GM21390 (cell line): ENCODE measurements around the gene PKD2.

Experiments
- ATAC-seq: cut with Tn5 transposase; IDR thresholded peaks from one replicate; pipeline ENCODE4 v1.9.1; 2021; ENCODE audit not compliant: unreplicated experiment

PKD2 gene

GRCh38 chr4:88007304-88008121, at the start of gene PKD2:
TSS of gene PKD2 (plus strand) at chr4:88007635. CDS start at chr4:88007734, 99 bp downstream.
- peak; percentile 89 for ATAC-seq

DNA sequence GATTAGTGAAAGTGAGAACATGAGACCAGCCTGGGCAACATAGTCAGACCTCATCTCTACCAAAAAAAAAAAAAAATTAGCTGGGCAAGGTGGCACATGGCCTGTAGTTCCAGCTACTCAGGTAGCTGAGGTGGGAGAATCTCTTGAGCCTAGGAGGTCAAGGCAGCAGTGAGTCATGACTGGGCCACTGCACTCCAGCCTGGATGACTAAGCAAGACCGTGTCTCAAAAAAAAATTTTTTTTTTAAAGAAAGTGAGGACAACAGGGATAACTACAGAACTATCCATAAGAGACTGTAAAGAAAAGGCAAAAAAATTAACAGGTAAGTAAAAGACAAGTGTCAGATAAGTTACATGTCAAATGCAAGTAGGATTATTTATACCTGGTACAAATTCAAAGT, 45.4 kb upstream of the PKD2 start:
- no peak for ATAC-seq

GRCh38 chr4:87962398-87963146, 44.9 kb upstream of the PKD2 start:
- ATAC-seq = no peak

DNA sequence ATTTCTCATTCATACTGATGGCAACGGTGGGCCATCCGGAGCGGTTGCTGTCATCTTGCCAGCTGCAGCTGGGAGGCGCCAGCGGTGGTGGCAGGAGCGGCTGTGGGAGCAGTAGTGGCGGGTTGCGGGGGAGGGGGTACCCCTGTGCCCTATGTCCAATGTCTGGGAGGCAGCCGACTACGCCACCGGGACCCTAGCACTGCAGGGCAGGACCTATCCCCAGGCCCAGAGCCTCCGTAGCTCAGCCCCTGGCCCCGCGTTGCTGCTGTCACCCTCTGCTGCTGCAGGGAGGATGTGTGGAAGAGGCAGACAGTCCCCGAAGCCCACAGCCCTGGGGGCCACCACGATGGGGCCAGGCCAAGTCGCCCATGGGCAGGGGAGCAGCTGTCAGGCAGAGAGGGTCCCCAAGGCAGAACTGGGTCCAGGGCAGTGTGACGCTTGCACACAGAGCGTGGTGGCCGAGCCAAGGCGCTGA, 41.9 kb upstream of the PKD2 start:
- ATAC-seq = no peak

- no peak for ATAC-seq
Observed at GRCh38 chr4:87966095-87966496, 41.3 kb upstream of the PKD2 start.

DNA sequence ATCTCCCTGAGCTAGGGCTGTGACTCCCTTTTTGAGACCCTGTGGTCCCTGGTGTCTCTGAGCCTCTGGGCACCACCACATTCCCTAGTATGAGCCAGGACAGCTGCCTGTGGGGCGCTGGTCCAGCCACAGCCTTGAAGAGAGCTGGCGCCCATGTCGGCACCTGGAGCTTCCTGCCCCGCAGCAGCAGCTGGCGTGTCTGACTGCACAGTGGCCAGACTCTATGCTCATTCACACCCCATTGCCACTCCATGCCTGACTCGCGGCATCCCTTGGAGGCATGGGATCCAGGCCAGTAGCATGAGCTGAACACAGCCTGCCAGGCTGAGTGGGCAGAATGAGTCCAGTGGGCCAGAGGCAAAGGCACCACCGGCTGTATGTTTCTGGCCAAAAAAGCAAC, 40.2 kb upstream of the PKD2 start:
- ATAC-seq = no peak

DNA sequence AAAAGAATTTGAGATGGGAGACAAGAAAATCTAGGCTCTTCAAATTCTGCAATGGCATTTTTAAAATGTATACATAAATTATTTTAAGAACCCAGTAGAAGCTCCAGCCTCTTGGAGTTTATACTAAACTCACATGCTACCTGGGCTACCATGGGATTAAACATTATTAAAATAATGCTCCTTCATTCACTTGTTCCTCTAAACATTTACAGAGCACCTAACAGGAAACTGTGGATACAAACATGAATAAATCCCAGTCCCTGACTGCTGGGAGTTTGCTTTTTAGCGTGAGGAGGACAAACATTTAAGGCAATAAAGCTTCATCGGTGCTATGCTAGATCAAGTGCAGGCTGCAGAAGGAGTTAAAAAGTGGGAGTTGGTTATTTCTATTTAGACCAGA, 37.3 kb upstream of the PKD2 start:
- ATAC-seq = no peak

GRCh38 chr4:87971866-87972265, 35.6 kb upstream of the PKD2 start:
- ATAC-seq = no peak

- ATAC-seq = peak; percentile 73
Observed at GRCh38 chr4:87973283-87974169, 33.9 kb upstream of the PKD2 start.

DNA sequence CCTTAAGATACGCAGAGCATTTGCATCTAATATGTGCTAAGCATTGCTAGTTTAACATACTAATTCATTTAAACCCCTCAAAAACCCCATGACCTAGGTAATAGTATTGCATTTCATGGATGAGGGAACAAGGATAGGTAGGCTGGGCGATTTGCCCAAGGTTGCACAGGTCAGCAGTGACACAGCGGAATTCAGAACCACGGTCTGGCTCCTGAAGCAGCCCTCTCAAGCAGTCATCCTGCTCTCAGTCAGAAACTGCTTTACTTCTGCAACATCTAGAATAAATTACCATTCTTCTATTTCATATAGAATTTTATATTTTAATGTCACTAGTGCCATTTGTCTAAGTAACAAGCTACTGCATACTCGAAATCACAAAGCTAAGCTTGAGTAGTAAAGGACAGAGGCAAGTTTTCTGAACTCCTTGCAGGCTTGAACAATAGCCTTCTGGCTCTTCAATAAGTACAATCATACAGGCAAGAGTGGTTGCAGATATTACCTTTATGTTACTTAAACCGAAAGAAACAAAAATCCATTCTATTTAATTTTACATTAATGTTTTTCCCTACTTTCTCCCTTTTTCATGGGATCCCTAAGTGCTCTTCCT, 32.5 kb upstream of the PKD2 start:
- ATAC-seq = no peak

DNA sequence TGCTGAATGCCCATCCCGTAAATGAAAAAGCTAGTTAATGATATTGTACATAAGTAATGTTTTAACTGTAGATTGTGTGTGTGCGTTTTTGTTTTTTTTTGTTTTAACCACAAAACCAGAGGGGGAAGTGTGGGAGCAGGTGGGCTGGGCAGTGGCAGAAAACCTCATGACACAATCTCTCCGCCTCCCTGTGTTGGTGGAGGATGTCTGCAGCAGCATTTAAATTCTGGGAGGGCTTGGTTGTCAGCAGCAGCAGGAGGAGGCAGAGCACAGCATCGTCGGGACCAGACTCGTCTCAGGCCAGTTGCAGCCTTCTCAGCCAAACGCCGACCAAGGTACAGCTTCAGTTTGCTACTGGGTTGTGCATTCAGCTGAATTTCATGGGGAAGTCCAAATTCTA, 32.0 kb upstream of the PKD2 start, which contains the start of gene SPP1:
SPP1 (plus strand) TSS at position 249 of the 400 bp plus-strand sequence. CDS start 1,182 bp downstream, outside the sequence.
- no peak for ATAC-seq

DNA sequence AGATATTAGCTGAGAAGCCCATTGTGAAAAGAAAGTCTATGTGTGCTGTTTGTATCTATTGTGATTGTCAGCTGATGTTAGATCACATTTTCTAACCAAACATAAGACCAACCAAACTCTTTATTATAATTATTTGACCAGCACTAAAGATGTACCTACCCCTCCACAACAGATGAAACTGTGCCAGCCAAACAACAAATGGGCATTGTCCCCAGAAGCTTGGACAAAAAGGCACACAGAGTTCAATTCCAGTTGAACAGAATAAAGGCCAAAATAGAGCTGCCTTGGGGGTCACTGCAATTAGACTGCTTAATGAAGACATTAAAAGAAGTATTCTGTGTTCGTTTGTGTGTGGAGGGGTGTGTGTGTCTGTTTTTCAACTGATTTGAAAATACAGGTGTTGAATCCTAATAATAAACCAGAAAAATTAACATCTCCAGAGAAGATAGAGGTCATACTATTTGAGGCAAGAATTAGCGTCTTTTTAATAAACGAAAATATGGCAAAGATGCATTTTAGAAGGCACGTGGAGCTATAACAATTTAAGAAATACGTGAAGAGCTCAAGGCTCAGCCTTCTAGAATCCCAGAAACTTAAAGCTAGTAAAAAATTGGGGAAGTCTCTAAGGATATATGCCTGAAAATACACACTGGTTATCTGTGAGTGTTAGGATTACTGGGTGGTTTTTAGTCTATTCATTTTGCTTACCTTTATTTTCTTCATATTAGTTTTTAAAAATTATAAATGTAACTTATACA, 29.7 kb upstream of the PKD2 start:
- ATAC-seq = no peak

GRCh38 chr4:87978681-87979080, 28.8 kb upstream of the PKD2 start:
- ATAC-seq = no peak

DNA sequence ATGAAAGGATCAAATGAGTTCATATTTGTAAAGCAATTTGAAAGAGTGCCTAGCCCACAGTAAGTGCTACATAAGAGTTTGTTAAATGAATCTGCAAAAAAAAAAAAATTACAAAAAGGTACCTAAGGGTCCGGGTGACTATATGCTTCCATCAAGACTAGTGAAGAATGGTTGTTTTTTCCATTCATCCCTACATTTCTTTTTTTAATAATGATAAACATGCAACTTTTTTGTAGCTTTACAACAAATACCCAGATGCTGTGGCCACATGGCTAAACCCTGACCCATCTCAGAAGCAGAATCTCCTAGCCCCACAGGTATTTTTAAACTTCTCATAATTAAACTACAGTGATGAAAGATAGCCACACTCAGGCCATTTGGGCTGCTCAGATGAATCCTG, 27.6 kb upstream of the PKD2 start:
- no peak for ATAC-seq

- ATAC-seq = no peak
Observed at GRCh38 chr4:87981486-87981885, 25.9 kb upstream of the PKD2 start.

- ATAC-seq = no peak
Observed at GRCh38 chr4:87982036-87982435, 25.4 kb upstream of the PKD2 start.

DNA sequence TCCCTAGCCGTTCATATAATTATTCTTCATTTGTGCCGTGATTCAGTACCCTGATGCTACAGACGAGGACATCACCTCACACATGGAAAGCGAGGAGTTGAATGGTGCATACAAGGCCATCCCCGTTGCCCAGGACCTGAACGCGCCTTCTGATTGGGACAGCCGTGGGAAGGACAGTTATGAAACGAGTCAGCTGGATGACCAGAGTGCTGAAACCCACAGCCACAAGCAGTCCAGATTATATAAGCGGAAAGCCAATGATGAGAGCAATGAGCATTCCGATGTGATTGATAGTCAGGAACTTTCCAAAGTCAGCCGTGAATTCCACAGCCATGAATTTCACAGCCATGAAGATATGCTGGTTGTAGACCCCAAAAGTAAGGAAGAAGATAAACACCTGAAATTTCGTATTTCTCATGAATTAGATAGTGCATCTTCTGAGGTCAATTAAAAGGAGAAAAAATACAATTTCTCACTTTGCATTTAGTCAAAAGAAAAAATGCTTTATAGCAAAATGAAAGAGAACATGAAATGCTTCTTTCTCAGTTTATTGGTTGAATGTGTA, 24.9 kb upstream of the PKD2 start:
- ATAC-seq = no peak

GRCh38 chr4:87983996-87984395, 23.4 kb upstream of the PKD2 start:
- no peak for ATAC-seq

DNA sequence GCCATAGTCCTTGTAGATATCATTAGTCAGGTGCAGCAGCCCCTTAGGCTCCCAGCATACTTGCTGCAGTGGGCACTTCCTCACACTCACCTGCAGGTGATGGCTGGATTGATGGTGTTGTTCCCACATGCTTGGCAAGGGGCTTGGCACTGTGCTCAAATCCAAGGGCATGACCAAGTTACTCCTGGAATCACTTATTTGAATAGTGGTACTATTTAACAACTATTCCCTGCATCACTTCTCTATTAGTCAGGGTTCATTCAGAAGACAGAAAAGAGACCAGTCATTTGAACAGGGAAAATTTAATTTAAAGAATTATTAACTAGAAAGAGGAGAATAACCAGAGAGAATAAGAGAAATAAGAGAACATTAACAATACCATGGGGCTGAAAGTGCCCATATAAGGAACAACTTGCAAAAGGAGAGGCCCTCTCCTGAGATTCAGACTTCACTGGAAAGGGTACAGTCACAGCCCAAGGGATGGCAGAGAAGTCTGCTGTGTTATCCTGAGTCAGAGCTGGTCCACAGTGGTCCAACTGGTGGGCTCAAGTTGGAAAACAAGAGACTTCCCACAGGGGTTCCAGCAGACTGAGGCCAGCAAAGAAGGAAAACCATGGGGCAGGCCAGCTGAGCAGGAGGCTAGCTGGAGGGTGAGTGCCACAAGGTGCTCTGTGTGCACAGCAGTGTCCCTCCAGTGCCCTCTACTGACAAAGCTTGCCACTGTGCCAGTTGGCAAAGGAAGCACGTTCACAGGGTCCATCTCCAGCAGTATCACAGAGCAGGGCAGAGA, 22.1 kb upstream of the PKD2 start:
- ATAC-seq = peak; percentile 73
